IPS-NIHi7 (cell line): ENCODE results near the gene SLC16A6.
A peak's percentile ranks its signal among the peaks of the same experiment; 100 is the strongest.
"Not testable (repeated sequence)": the region's sequence is repeated elsewhere in the genome, so short reads cannot be mapped to it uniquely, and the experiment has no call there.

Experiments
- DNase-seq: peaks from one replicate; pipeline ENCODE4 v3.0.0; 2012; ENCODE audit warnings: mixed read lengths; ENCODE audit errors: extremely low spot score

SLC16A6 gene, protein sequence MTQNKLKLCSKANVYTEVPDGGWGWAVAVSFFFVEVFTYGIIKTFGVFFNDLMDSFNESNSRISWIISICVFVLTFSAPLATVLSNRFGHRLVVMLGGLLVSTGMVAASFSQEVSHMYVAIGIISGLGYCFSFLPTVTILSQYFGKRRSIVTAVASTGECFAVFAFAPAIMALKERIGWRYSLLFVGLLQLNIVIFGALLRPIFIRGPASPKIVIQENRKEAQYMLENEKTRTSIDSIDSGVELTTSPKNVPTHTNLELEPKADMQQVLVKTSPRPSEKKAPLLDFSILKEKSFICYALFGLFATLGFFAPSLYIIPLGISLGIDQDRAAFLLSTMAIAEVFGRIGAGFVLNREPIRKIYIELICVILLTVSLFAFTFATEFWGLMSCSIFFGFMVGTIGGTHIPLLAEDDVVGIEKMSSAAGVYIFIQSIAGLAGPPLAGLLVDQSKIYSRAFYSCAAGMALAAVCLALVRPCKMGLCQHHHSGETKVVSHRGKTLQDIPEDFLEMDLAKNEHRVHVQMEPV

DNA sequence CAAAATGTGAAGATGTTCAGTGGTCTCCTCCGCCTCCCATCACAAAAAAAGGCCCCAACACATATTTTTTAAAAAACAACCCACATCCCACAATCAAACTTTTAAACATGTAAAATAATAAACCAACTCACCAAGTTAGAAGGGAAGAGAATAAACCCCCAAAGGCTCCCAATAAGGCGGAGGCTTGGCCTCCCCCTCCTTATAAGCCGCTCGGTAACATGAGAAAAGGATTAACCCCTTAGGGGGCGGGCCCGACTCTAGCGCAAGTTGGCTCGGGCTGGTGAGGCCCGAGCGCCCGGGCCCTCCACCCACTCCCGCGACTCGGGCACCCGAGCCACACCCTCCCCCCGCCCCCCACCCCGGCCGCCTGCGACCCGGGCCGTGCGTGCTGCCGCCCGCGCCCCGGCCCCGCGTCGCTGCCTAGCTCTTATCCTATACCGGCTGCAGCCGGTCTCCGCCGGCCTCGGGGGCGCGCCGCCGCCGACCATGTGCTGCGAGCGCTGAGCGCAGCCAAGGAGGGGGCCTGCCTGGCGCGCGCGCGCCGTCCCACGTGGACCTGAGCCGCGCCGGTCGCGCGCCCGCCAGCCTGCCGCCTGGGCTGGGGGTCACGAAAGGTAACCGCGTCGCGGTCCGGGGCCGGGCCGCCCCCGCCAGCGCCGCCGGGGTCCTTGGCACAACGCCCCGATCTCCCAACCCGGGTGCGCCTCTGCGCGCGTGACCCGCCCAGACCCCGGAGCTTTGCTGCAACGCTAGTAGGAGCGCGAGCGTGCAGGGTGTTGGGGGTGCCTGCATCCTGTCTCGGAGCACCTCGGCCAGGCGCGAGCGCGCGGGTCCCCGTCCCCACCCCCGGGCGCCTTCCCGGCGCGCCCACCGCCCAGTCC, at the start of gene SLC16A6, which contains the start of gene ARSG:
TSS of gene SLC16A6 (minus strand) at position 173 of the 881 bp plus-strand sequence. CDS start 12,807 bp downstream, outside the sequence.
TSS of gene ARSG (plus strand) at position 541 of the 881 bp plus-strand sequence. CDS start 15,999 bp downstream, outside the sequence.
- DNase-seq = peak; percentile 82

DNA sequence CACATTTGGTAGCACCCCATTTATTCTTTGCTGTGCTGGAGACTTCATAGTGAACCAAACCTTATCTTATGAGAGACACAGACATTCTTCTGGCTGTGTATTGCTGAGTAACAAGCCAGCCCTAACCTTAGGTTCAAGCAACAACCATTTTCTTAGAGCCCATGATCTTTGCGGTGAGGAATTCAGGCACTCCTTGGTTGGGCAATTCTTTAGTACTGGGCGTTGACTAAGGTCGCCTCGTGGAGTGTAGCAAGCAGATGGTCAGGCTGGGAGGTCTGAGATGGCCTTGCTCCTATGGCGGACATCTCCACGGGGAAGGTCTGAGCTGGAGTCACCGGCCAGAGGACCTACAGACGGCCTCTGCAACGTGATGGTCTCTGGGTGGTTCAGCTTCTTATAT, 43.5 kb upstream of the SLC16A6 start:
- DNase-seq = no peak

DNA sequence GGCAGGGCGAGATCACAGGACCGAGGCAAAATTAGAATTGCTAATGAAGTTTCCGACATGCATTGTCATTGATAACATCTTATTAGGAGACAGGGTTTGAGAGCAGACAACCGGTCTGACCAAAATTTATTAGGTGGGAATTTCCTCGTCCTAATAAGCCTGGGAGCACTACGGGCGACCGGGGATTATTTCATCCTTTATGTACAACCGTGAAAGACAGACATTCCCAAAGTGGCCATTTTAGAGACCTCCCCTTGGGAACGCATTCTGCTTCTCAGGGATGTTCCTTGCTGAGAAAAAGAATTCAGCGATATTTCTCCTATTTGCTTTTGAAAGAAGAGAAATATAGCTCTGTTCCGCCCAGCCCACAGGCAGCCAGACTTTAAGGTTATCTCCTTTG, 41.0 kb upstream of the SLC16A6 start:
- DNase-seq = not testable (repeated sequence)

DNA sequence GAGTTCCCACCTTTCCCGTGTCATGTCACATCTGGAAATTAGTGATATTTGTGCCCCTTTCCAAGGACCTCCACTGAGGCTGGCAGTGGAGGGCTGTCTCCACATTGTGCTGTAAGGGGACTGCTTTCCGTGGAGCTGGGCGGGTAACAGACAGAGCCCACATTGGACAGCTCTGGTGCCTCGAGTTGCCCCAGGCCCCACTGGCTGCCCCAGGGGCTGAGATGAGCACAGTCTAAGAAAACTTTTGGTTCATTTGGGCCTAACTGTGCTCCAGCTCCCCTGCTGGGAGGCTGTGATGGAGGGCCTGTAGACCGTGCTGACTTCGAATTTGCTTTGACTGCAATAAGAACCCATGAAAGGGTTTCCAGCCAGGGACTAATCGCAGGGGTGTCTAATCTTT, 38.4 kb upstream of the SLC16A6 start:
- DNase-seq = no peak

DNA sequence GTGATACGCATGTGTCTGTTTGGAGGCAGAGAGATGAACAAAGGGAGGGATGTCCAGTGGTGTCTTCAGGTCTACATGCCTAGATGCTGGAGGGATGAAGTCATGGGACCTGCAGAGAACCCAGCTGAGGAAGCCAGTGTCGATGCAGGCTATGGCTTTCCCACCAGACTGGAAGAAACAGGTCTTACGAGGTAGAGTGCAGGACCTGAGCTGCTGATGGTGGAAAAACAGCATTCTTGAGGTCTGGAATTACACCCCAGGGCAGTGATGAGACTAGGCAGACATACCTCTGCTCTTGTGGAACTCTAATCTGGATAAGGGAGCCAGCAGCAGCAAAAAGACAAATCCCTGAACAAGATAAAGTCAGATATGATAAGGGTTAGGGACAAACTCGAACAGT, 37.7 kb upstream of the SLC16A6 start:
- DNase-seq = no peak

DNA sequence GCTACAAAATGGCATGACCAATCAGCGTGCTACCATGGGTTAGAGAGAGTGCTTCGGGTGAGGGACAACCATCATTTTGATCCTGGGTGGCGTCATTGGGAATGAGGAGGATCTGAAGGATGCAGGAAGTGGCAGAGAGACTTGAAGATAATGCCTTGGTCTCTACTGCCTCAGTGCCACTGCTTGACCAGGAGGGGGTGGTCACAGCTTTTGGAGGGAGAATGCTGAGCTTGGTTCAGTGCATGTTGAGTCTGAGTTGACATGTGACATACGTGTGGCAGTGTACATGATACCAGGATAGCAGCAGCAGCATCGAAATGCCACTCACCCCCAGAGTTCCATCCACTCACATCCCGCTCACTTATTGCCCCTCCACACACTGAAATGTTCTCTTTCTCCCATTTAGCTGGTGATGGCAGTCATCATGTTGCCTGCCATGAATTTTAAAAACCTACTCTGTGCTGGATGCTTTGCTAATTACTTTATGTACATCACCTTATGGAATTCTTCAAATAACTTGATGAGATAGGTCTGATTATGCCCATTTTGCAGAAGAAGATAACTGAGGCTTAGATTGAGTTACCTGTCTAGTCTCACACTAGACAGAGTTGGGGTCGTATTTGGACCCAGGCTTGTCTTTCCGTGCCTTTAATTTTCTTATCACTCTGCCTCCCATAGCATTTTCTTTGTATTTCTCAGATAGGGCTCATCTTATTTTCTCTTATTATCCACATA, 37.1 kb upstream of the SLC16A6 start:
- no peak for DNase-seq

DNA sequence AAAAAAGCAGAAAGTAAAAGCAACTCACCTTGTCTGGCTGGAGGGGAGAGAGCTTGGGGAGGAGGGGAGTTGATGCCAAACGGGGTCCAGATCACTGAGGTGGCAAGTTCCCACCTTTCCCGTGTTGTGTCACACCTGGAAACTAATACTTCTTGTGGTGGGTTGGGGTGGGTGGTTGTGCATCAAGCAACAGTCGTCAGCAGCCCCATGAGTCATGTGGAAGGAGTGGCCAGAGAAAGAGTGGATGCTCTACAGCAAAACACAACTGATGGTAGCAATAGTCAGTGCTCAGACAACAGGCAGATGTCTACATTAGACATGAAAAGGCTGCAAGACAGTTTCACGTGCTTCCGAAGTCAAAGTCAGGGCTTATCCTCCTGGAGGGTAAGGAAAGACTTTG, 35.8 kb upstream of the SLC16A6 start:
- DNase-seq = no peak

DNA sequence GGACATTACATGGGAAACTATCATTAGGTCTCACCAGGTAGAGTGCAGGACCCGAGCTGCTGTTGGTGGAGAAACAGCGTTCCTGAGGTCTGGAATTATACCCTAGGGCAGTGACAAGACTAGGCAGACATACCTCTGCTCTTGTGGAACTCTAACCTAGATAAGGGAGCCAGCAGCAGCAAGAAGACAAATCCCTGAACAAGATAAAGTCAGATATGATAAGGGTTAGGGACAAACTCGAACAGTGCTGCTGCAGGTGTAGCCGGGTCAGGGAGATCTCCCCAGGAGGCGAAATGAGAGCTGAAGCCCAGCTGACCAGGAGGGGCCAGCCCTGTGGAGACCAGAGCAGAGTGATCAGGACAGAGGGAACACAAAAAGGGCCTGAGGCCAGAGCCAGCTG, 35.0 kb upstream of the SLC16A6 start:
- no peak for DNase-seq

DNA sequence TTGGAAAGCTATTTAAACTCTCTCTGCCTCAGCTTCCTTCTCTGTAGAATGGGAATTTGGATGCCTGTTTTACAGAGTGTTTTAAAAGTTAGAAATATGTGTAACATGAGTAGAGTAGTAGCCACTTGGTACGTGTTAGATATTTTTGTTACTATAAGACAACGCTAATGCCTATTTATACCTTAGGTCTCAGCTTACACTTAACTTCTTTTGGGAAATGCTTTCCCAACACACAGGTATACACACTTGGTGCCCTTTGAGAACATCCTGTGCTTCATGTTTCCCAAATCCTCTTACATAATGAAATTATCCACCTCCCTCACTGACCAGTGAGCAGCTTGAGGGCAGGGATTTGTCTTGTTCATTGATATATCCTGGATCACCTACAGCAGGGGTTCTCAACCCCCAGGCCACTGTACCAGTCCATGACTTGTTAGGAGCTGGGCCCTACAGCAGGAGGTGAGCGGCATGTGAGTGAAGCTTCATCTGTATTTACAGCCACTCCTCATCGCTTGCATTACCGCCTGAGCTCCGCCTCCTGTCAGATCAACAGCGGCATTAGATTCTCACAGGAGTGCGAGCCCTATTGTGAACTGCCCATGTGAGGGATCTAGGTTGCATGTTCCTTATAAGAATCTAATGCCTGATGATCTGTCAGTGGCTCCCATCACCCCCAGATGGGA, 33.9 kb upstream of the SLC16A6 start:
- no peak for DNase-seq

DNA sequence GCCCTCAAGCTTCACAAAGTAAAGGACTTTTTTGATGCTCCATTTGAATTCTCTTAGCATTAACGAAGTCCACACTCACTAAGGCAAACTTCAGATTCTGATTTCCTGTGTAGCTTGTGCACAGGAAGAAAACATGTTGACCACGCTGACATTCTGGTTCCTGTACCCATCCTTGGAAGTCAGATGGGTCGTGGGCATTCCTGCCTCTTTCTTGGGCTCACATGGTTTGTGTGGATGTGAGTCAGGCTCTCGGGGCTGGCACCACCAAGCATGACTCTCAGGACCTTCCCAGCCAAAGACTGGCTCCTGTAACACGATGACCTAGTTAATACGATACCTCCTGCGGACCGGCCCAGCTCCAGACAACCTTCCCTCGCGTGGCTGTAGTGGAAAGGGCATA, 33.2 kb upstream of the SLC16A6 start:
- DNase-seq = no peak

DNA sequence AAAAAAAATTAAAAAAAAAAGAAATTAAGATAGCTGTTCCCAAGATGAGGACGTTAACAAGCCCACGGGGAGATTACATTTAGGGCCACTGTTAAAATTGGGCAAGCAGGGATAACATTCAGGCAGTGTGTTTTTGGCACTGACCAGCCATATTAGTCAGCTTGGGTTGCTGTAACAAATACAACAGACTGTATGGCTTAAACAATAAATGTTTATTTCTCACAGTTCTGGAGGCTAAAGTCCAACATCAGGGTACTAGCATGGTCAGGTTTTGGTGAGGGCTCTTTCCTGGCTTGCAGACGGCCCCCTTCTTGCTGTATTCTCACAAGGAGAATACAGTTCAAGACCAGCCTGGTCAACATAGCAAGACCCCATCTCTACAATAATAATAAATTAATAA, 31.7 kb upstream of the SLC16A6 start:
- DNase-seq = no peak

DNA sequence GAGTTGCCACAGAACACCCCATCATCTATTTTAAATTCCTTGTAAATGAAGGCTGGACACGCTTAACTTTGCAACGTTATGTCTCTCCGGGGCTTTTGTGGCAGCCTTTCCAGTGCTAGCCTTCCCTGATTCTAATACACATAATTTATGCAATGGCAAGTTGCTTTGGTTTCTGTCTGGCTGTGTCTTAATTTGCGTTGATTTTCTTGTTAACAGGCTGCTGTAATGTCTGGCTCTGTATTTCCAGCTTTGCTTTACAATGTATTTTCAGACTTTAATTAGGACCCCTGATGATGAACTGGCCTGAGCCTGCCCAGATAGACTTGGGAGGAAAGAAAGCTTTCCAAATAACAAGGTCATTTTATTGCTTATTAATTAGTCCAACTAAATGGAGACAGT, 30.6 kb upstream of the SLC16A6 start:
- no peak for DNase-seq

DNA sequence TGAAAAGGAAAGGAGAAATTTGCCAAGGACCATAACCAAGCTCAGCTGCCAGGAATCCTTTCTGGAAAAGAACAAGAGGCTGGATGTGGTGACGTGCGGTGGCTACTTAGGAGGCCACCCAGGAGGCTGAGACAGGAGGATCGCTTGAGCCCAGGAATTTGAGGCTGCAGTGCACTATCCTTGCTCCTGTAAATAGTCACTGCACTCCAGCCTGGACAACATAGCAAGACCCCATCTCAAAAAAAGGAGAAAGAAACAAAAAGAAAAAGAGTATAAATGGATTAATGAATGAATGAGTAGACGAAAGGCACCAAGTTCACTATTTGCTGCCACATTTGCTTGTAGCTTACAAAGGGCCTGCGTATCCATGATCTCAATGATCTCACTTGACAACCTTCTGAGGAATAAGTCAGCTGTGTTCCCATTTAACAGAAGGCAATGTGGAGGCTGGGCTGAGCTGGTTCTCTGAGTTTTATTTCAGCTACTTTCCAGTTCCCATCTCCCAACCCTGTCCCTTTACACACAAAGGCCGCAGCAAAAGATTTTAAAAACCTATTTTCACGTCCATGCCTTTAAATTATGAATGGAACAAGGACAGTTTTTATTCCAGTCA, 30.1 kb upstream of the SLC16A6 start:
- no peak for DNase-seq

DNA sequence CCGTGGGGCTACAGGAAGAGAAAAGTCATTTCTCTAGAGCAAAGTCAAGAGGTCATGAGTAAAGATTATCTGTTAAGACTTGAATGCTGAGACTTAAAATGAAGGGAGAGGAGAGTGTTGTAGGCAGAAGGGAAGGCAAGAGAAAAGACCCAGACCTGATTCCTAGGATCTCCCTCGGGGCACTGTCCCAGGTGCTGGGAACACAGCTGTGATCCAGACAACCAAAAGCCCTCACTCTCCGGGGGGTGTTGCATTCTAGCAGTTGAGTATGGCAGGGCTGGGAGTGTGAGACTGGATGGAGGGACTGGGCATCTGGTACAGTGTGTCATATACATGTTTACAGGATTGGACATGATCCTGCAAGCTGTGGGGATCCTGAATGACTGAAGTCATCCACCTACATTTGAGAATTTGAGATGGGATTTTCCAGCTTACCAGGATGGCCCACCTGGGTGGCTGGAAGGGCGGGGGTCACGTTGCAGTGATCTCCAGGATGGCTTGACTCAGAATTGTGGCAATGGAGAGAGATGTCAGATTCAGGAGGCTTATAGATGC, 29.5 kb upstream of the SLC16A6 start:
- DNase-seq = peak; percentile 59

DNA sequence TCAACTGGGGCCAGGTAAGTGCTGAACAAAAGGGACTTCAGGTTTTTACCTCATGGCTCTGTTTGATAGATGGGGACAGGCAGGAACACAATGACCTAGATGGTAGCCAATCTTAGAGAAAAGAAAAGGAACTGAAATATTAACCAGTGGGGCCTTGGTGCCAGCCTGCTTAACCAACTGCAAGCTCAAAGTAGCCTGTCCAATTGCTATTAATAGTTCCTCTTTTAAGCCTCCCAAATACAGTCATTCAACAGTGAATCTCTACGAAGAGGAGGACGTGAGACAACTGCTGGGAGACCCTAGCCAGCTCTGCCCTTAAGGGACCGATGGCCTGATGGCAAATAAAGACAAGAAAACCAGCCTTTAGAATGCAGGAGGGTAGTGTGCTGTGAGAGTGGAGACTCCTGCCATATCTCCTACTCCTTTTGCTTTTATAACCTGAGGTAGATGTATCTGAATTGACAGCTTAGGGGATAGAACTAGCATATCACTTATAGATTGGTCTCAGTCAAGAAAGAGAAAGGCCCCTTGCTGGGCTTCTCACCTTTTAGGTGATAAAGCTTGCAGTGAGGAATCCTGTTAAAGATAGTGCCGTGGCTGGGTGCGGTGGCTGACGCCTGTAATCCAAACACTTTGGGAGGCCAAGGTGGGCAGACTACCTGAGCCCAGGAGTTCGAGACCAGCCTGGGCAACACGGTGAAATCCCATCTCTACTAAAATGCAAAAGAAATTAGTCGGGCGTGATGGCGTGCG, 28.7 kb upstream of the SLC16A6 start:
- DNase-seq = no peak

DNA sequence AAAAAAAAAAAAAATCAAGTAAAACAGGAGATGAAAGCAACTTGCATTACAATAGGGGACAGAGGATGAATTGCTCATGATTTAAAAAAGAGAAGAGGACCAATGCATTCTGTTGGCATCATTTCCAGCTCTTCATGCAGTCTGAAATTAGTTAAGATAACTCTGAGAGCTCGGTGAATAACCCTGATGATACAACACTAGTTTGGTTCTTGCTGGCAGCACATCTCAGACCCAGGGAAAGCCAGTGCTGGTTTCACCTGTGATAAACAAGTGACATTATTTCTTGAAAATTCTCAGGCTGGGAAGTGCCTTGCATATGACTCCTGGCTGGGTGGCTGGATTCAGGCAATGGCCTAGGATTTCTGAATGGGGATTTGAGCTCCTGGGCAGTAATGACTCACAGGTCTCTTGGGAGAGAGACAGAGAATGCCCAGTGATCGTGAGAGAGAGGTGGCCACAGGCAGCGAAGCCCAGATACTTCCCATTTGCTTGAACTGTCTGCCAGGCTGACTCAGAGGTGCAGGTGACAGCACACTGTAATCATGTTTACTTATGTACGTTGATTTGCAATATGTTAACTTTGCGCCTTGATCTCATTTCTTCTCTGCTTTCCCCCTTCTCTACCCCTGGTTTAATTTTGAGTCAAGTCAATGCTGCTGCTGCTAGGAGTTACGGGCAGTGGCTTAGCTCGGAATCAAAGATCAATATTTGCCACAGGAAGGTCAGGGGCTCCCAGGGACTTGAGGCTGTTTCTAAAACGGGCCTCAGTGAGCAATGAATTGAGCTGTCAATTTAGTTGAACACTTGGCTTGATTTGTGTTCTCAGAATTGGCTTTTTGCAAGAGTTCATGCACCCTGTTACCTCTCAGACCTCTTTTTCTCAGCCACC, 27.4 kb upstream of the SLC16A6 start:
- DNase-seq = no peak

DNA sequence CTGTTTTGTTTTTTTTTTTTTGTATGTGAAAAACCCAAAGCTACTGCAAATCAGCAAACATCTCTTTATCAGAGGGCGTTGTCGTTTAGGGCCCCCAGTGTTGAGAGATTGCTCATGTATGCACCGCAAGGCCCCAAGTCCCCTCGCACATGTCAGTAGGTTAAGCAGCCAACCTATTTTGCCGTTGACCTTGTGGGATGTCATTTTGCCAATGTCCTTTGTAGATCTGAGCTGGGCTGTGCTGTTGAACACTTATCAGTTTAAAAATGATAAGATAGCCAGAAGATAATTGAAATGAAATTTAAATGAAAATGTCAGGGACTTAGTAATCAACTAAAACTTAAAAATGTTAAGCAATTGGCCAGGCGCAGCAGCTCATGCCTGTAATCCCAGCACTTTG, 26.5 kb upstream of the SLC16A6 start:
- DNase-seq = no peak

DNA sequence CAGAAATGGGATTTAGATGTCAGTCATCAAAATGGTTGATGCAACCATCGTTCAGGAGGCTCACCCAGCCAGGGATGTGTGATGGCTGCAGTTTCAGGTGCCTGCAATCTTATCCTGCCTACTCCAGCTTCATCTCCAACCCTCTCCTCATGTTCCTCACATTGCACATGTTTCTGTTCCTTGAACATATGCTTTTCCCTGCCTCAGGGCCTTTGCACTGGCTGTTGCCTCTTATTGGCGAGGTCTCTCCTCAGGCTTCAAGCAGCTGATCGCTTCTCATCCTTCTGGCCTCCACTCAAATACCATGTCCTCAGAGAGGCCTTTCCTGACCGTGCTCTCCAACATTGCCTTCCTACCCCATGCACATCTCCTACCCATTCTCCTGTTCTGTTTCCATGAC, 25.0 kb upstream of the SLC16A6 start:
- no peak for DNase-seq
